ENCODE results near the gene CCND1.

GRCh38 chr11:69651834-69652620 lies 11.1 kb downstream of the CCND1 start:
- TF ChIP-seq CTCF (conservative IDR thresholded peaks at IDR 0.05) (no peak), EZH2 (IDR thresholded peaks at IDR 0.05; ENCODE audit: low read depth) (no peak)

All from PC-9 (cell line).